ENCODE data around the gene SLC25A24.

The SLC25A24 gene

DNA sequence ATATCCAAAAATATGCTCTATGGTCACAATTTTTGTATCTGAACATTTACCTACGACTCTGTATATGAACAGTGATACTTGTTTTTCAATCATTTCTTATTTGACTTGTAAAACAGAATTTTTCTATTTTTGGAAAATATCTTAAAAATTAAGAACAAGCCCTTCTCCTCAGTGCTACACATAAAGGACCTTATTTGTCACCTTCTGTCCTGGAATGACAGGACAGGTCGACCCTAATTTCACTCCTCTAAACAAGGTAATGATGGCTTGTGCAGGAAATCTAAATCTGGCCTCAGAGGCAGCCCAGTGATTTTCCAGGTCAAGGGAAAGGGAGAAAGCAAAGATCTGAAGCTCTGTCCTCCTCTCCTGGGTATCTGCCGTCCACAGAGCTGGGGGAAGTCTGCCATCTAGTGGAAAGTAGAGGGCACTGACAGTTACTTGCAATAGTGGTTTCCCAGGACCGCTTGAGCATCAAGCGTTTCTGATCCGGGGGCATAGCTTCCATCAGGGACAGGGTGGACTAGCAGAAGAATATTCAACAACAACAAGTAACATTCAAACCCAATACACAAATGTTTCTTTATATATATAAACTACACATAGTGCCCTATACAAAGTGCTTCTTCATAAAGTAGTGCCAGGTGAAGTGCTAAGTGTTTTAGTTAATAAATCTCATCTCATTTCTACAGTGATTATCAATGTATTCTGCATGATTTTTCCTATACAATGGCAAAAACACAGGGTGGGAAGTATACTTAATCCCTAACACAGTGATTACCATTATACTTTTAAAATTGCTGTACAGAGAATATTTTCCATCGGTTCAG lies 74.6 kb downstream of the SLC25A24 start:
- Histone ChIP-seq H3K27me3 (ENCODE audit: low read length) (no peaks in the 10 kb centered on the region), H3K27ac (ENCODE audit: low read depth, low read length) (no peak overlapping the region), H3K9ac (ENCODE audit: low read length) (no peak overlapping the region; the same call in 1 of the 2 replicates), H3K4me3 (ENCODE audit: insufficient read depth, low read length, poor library complexity, severe bottlenecking) (no peak overlapping the region), H3K4me2 (ENCODE audit: low read depth, low read length, poor library complexity, severe bottlenecking) (no peak overlapping the region), H3K9me3 (ENCODE audit: insufficient read depth, low read length) (no peaks in the 10 kb centered on the region), H3K36me3 (ENCODE audit: low read length) (no peaks in the 10 kb centered on the region), H3K79me2 (ENCODE audit: insufficient read depth, low read length) (no peaks in the 10 kb centered on the region), H3F3A (ENCODE audit: insufficient read depth) (no peaks in the 10 kb centered on the region), H2AFZ (ENCODE audit: low read depth, low read length, severe bottlenecking) (no peak overlapping the region), H3K9me2 (replicated peaks; ENCODE audit: insufficient read depth, low read length) (no peaks in the 10 kb centered on the region), H4K20me1 (ENCODE audit: low read depth, low read length) (no peaks in the 10 kb centered on the region)
- TF ChIP-seq CTCF (IDR thresholded peaks at IDR 0.05; ENCODE audit: insufficient read depth, low read length, poor library complexity, severe bottlenecking) (peak; percentile 69), EZH2phosphoT487 (conservative IDR thresholded peaks at IDR 0.05; ENCODE audit: low read length) (no peak)

DNA sequence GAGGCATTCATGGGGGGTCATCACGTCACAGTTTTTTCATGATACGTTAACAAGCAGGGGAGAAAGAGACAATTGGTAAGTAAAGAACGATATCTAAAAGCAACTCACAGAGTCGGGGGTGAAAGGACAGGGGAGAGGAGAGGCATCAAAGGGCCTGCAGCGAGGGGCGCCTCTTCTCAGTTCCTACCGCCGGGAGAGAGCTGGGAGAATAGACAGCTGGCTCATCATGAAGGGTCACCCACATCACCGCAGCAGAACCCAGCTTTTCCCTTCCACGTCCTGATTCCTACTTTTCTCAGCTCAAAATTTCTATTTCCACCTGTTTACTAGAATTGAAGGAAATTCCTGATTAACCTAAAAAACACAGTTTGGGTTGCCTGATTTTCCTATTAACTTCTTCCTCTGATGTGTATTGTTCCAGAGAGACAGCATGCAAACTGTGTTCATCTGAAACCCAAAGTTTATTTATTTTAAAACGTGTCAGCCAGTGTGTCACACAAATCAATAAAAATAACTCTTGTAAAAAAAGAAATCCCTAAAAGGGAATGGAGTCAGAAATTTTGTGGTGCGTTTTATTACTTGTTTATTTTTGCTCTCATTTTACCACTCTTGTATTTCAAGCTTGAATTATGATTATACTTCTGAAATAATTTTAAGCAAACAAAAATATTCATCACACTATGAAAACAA lies 75.4 kb downstream of the SLC25A24 start:
- no peak overlapping the region for H2AFZ ChIP-seq (ENCODE audit: low read depth, low read length, severe bottlenecking)
- no peak overlapping the region for H3K27ac ChIP-seq (ENCODE audit: low read depth, low read length)
- no peaks in the 10 kb centered on the region for H3K9me2 ChIP-seq (replicated peaks; ENCODE audit: insufficient read depth, low read length)
- H3K79me2 ChIP-seq (ENCODE audit: insufficient read depth, low read length) = no peaks in the 10 kb centered on the region
- TF ChIP-seq EZH2phosphoT487 (conservative IDR thresholded peaks at IDR 0.05; ENCODE audit: low read length) = no peak
- TF ChIP-seq CTCF (IDR thresholded peaks at IDR 0.05; ENCODE audit: insufficient read depth, low read length, poor library complexity, severe bottlenecking) = no peak
- H3K9me3 ChIP-seq (ENCODE audit: insufficient read depth, low read length) = no peaks in the 10 kb centered on the region
- no peaks in the 10 kb centered on the region for H4K20me1 ChIP-seq (ENCODE audit: low read depth, low read length)
- H3K27me3 ChIP-seq (ENCODE audit: low read length) = no peaks in the 10 kb centered on the region
- H3K9ac ChIP-seq (ENCODE audit: low read length) = no peak overlapping the region
- no peaks in the 10 kb centered on the region for H3F3A ChIP-seq (ENCODE audit: insufficient read depth)
- no peak overlapping the region for H3K4me2 ChIP-seq (ENCODE audit: low read depth, low read length, poor library complexity, severe bottlenecking)
- H3K4me3 ChIP-seq (ENCODE audit: insufficient read depth, low read length, poor library complexity, severe bottlenecking) = no peak overlapping the region
- H3K36me3 ChIP-seq (ENCODE audit: low read length) = no peaks in the 10 kb centered on the region

DNA sequence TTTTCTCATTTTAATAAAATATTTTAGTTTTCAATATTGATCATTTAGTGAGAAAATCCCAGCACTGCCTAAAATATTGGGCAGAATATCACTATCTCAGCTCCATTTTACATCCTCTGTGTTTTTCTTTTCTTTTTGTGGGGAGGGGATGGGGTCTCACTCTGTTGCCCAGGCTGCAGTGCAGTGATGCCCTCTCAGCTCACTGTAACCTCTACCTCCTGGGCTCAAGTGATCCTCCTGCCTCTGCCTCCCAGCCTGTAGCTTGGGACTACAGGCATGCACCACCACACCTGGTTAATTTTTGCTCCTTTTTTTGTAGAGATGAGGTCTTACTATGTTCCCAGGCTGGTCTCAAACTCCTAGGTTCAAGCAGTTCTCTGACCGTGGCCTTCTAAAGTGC lies 76.1 kb downstream of the SLC25A24 start:
- Histone ChIP-seq H3K9ac (ENCODE audit: low read length) (no peak overlapping the region), H3K4me3 (ENCODE audit: insufficient read depth, low read length, poor library complexity, severe bottlenecking) (no peak overlapping the region), H3K79me2 (ENCODE audit: insufficient read depth, low read length) (no peaks in the 10 kb centered on the region), H3K36me3 (ENCODE audit: low read length) (no peaks in the 10 kb centered on the region), H4K20me1 (ENCODE audit: low read depth, low read length) (no peaks in the 10 kb centered on the region), H3K27ac (ENCODE audit: low read depth, low read length) (no peak overlapping the region), H2AFZ (ENCODE audit: low read depth, low read length, severe bottlenecking) (no peak overlapping the region), H3K4me2 (ENCODE audit: low read depth, low read length, poor library complexity, severe bottlenecking) (no peak overlapping the region), H3F3A (ENCODE audit: insufficient read depth) (no peaks in the 10 kb centered on the region), H3K9me3 (ENCODE audit: insufficient read depth, low read length) (no peaks in the 10 kb centered on the region), H3K27me3 (ENCODE audit: low read length) (no peaks in the 10 kb centered on the region), H3K9me2 (replicated peaks; ENCODE audit: insufficient read depth, low read length) (no peaks in the 10 kb centered on the region)
- TF ChIP-seq CTCF (IDR thresholded peaks at IDR 0.05; ENCODE audit: insufficient read depth, low read length, poor library complexity, severe bottlenecking) = no peak
- no peak for TF ChIP-seq EZH2phosphoT487 (conservative IDR thresholded peaks at IDR 0.05; ENCODE audit: low read length)

All from SU-DHL-6 (cell line).